ENCODE data around the gene CD3D. TPM values are rescaled to one million over a fixed set of nuclear protein-coding genes. Genes with fewer than 3 reads are reported as not detected.

CD3D gene
- total RNA-seq, 1 donor from 2014 or later = not detected

DNA sequence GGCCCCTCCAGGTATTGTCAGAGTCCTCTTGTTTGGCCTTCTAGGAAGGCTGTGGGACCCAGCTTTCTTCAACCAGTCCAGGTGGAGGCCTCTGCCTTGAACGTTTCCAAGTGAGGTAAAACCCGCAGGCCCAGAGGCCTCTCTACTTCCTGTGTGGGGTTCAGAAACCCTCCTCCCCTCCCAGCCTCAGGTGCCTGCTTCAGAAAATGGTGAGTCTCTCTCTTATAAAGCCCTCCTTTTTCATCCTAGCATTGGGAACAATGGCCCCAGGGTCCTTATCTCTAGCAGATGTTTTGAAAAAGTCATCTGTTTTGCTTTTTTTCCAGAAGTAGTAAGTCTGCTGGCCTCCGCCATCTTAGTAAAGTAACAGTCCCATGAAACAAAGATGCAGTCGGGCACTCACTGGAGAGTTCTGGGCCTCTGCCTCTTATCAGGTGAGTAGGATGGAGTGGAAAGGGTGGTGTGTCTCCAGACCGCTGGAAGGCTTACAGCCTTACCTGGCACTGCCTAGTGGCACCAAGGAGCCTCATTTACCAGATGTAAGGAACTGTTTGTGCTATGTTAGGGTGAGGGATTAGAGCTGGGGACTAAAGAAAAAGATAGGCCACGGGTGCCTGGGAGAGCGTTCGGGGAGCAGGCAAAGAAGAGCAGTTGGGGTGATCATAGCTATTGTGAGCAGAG is 37.8 kb downstream of the CD3D start, which contains the start of gene CD3E:
Gene CD3E (plus strand): TSS at position 163 of the 681 bp plus-strand sequence. CDS start 223 bp downstream, at position 386.
- no peak for DNase-seq (ENCODE audit: low spot score in 2 of 2)
- no peak for FAIRE-seq

DNA sequence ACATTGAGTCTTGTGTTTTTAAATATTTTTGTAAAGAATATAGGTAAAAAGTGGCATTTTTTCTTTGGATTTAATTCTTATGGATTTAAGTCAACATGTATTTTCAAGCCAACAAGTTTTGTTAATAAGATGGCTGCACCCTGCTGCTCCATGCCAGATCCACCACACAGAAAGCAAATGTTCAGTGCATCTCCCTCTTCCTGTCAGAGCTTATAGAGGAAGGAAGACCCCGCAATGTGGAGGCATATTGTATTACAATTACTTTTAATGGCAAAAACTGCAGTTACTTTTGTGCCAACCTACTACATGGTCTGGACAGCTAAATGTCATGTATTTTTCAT is 38.3 kb downstream of the CD3D start:
- DNase-seq (ENCODE audit: low spot score in 2 of 2) (no peak), FAIRE-seq (no peak)

DNA sequence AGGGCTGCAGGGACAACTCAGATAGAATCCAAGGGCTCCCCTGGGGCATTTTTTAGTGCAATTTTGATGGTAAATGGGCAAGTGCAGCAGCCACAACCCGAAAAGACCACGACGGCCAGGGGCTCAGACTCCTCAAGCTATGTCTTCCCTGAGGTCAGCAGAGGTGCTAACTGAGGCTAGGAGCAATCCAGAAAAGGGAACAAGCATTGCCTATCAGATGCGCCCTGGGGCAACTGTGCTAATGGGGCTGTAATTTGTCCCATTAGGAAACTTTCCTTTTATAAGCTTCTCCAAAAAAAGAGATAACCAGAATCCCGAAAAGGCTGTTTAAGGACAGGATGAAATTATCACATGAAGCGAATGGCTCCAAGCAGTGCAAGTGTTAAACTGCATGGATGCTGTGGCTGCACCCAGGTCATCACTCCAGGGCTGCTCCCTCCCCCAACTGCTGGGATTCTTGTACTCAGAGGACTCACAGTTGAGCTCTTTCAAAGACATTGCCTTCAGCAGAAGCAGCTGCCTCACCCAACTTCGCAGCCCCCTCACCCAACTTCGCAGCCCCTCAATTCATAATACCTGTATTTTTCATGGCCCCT is 40.8 kb downstream of the CD3D start:
- DNase-seq (ENCODE audit: low spot score in 2 of 2) (no peak), FAIRE-seq (no peak)

DNA sequence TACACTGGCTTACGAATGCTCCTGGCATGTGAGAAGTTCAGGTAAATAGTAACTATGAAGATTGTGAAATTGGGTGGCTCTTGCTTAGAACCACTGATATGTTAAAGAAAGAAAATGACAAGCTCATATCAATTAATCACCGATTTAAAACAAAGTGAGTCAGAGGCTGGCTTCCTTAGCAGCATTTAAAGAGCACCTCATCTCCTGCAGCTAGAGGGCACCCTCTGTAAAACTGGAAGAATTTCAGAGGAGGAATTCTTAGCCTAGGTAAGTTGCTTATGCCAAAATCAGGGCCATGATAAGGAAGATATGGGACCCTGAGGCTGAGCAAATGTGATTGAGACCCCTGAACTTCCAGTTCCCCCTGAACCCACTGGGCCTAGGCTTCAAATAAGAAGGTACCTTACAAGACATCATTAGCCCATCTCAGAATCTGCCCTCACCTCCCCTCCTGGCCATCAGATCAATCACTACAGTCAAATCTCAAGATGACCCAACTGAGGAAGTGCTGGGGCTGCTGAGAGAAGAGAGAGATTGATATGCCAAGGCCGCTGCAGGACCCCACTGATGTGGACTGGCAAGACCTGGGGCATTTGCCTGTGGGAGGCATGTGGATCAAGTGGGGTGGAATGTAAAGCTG is 46.6 kb downstream of the CD3D start:
- DNase-seq (ENCODE audit: low spot score in 2 of 2) = no peak
- FAIRE-seq = no peak

DNA sequence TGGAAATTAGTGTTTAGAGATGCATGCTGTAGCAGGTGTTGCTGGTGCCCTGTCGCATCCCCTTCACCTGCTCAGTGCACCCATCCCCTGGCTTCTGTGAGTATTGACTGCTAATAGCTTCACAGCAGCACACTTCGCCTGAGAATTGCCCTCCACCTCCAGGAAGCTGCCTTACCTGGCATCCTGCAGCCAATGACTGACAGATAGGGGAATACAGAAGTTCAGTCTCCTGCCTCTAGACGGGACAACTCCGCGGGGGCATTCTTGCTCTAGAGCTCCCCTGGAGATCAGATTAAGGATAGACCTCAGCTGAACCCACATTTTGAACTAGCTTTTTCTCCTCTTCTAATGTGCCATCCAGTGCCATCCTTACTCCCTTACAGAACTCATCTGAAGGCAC is 47.3 kb downstream of the CD3D start:
- FAIRE-seq = no peak
- DNase-seq (ENCODE audit: low spot score in 2 of 2) = no peak

DNA sequence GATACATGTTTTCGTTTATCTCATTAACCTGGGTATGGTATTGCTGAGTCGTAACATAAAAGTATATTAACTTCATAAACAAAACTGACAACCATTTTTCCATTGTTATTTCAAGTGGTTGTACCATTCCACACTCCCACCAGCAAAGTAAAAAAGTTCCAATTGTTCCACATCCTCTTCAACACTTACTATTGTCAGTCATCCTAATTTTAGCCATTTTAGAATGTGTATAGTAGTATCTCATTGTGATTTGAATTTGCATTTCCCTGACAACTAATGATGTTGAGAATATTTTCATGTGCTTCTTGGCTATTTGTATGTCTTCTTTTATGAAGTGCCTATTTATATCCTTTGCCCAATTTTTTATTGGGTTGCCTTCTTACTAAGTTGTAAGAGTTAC is 48.5 kb downstream of the CD3D start:
- no peak for FAIRE-seq
- DNase-seq (ENCODE audit: low spot score in 2 of 2) = no peak

DNA sequence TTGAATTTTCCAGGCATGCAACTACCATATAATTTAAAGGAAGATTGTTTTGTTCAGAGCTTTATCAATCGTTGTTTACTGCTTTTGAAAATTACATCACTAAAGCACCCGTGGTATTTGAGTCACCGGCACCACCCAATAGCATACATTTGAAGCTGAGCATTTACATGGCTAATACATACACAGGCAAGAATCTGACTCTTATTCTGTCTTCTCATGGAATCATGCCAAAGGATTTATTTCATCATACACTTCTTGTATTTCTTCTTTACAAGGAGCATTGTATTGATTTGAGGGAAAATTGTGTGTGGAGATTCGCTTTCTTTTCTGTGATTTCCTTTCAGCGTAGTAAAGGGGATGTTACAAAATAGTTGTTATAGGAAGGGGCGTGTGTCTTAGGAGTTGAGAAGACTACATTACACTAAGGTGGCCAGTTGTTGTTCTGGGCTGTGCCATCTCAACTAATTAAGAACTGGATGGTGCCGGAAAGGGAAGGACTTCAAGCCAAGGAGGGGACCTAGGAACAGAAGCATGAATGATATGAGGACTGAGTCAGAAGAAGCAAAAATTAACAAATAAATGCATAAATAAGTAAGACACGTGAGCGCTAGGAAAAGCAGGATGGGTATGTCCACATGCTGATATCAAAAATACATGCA is 50.9 kb downstream of the CD3D start:
- DNase-seq (ENCODE audit: low spot score in 2 of 2) (no peak), FAIRE-seq (no peak)

DNA sequence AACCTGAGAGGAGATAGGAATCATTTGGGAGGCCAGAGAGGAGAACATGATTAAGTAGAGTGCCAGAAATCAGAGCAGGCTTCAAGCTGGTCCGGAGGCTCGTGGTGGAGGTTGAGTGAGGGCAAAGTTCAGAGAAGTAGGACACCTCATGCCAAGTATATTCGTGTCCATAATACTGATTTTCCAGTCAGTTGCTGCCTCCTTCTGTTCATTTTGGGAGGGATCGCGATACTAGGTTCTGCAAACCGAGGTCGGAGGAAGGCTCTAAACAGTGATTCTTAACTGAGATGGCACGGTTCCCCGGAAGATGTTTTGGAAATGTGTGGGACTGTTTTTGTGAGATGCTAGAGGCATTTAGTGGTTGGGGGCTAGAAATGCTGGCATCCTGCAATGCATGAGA is 51.6 kb downstream of the CD3D start:
- DNase-seq (ENCODE audit: low spot score in 2 of 2) = peak in 1 of 2 donors; percentile 24

DNA sequence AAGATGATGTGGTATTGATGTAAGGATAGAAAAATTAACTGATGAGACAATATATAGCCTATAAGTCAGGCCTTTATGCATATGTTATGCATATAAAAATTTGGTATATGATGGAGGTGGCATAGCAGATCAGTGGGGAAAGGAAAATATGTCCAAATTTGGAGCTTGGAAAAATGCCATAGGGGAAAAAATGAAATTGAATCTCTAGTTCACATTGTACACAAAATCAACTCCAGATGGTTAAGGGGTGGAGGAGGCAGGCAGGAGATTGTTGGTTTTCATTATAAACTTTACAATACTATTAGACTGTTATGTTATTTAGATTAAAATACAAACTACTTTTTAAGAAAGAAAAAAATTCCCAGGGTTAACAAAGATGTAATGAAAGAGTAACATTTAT is 53.1 kb downstream of the CD3D start:
- FAIRE-seq (no peak), DNase-seq (ENCODE audit: low spot score in 2 of 2) (no peak)

More for the DNA sequence above, 51.6 kb downstream of the CD3D start:
- no peak for FAIRE-seq

Small RNAs within 50 kb of the gene (small RNA-seq; reads per million reads assigned to genes)
- not detected for gene AP001582.1

Other genes starting within 250 kb of the CD3D start
- 5.7 TPM for gene SCN4B, start 189.9 kb downstream of the CD3D start, total RNA-seq
- 4.9 TPM for gene SCN2B, start 166.1 kb downstream of the CD3D start, total RNA-seq
- gene JAML, start 117.7 kb downstream of the CD3D start, total RNA-seq = 0.82 TPM
- 2.4 TPM for gene MPZL3, start 90.3 kb downstream of the CD3D start, total RNA-seq
- gene MPZL2, start 78.4 kb downstream of the CD3D start, total RNA-seq = 1.6 TPM
- gene CD3E, start 38.0 kb downstream of the CD3D start, total RNA-seq = not detected
- gene CD3G, start 1.6 kb upstream of the CD3D start, total RNA-seq = not detected
- 58.3 TPM for gene UBE4A, start 16.9 kb upstream of the CD3D start, total RNA-seq
- gene ATP5MG, start 58.9 kb upstream of the CD3D start, total RNA-seq = 76.2 TPM
- gene KMT2A, start 93.8 kb upstream of the CD3D start, total RNA-seq = 35.9 TPM
- gene TTC36, start 184.8 kb upstream of the CD3D start, total RNA-seq = 2.4 TPM
- 27.3 TPM for gene TMEM25, start 188.5 kb upstream of the CD3D start, total RNA-seq
- gene IFT46, start 223.2 kb upstream of the CD3D start, total RNA-seq = 69.7 TPM
- gene ARCN1, start 229.7 kb upstream of the CD3D start, total RNA-seq = 71.3 TPM

Measured in frontal cortex (tissue), 4 donors.